GM06990 (cell line): Measurements from ENCODE around the gene DMXL1.

Experiments
- DNase-seq: peaks from one replicate; pipeline ENCODE4 v3.0.0-alpha.2; 2011; ENCODE audit not compliant: insufficient read length; ENCODE audit errors: extremely low read depth
- H3K27me3 ChIP-seq: replicated peaks from 2 replicates; pipeline ENCODE4 v1.6.0; 2011; ENCODE audit warnings: low read length; ENCODE audit not compliant: control insufficient read depth, insufficient read depth
- H3K36me3 ChIP-seq: 2 replicates; pipeline ENCODE4 v1.5.1; 2011; ENCODE audit warnings: low read length; ENCODE audit not compliant: control insufficient read depth, insufficient read depth
- H3K4me3 ChIP-seq: replicated peaks from 2 replicates; pipeline ENCODE4 v1.5.1; 2011; ENCODE audit warnings: low read depth, mild to moderate bottlenecking, control low read depth, low read length
- CTCF ChIP-seq: IDR thresholded peaks from 2 replicates; pipeline ENCODE4 v1.5.1; 2011; ENCODE audit warnings: low read length, control low read depth, mild to moderate bottlenecking, inconsistent platforms; ENCODE audit not compliant: insufficient read depth, poor library complexity, severe bottlenecking

DMXL1 gene

GRCh38 chr5:119078071-119078846 lies 7.4 kb downstream of the DMXL1 start:
- no peak for TF ChIP-seq CTCF
- Histone ChIP-seq H3K4me3 (no peak overlapping the region), H3K36me3 (no peaks in the 10 kb centered on the region), H3K27me3 (no peaks in the 10 kb centered on the region)
- no peak for DNase-seq

GRCh38 chr5:119078861-119079260 lies 8.0 kb downstream of the DMXL1 start:
- H3K4me3 ChIP-seq = no peak overlapping the region

GRCh38 chr5:119079318-119079921 lies 8.5 kb downstream of the DMXL1 start:
- no peak for TF ChIP-seq CTCF
- no peaks in the 10 kb centered on the region for H3K36me3 ChIP-seq
- no peak for DNase-seq
- no peaks in the 10 kb centered on the region for H3K27me3 ChIP-seq
- no peak overlapping the region; the same call in 1 of the 2 replicates for H3K4me3 ChIP-seq

More at GRCh38 chr5:119078861-119079260, 8.0 kb downstream of the DMXL1 start:
- TF ChIP-seq CTCF = no peak
- Histone ChIP-seq H3K36me3 (no peaks in the 10 kb centered on the region), H3K27me3 (no peaks in the 10 kb centered on the region)
- no peak for DNase-seq

- TF ChIP-seq CTCF = no peak
- no peaks in the 10 kb centered on the region for H3K27me3 ChIP-seq
- no peaks in the 10 kb centered on the region for H3K36me3 ChIP-seq
- H3K4me3 ChIP-seq = no peak overlapping the region
- no peak for DNase-seq
These were observed 10.0 kb downstream of the DMXL1 start for GRCh38 chr5:119080936-119081335.

- Histone ChIP-seq H3K4me3 (no peak overlapping the region), H3K36me3 (no peaks in the 10 kb centered on the region), H3K27me3 (no peaks in the 10 kb centered on the region)
- no peak for TF ChIP-seq CTCF
- DNase-seq = no peak
These were observed 11.8 kb downstream of the DMXL1 start for GRCh38 chr5:119082691-119083090.
